KOPT-K1 (cell line): ENCODE data around the gene RNF133.
"Not testable (repeated sequence)": the region's sequence is repeated elsewhere in the genome, so short reads cannot be mapped to it uniquely, and the experiment has no call there.

ENCODE experiments used
- H3K27ac ChIP-seq: fragments of 200-600 bp; sonication (generic); 2 replicates; pipeline ENCODE4 v1.5.1; 2016; ENCODE audit warnings: antibody characterized with exemption, mild to moderate bottlenecking, low read depth, low read length; ENCODE audit not compliant: poor library complexity, severe bottlenecking
- H3K36me3 ChIP-seq: fragments of 200-600 bp; sonication (generic); 2 replicates; pipeline ENCODE4 v1.5.1; 2017; ENCODE audit warnings: antibody characterized with exemption, mild to moderate bottlenecking, low read length, moderate library complexity; ENCODE audit not compliant: insufficient read depth
- H3K9me3 ChIP-seq: fragments of 200-600 bp; sonication (generic); 2 replicates; pipeline ENCODE4 v1.5.1; 2017; ENCODE audit warnings: antibody characterized with exemption, low read length, mild to moderate bottlenecking; ENCODE audit not compliant: insufficient read depth, poor library complexity, severe bottlenecking

Gene RNF133

GRCh38 chr7:122706836-122707235 lies 7.9 kb upstream of the RNF133 start:
- Histone ChIP-seq H3K27ac (no peak overlapping the region), H3K9me3 (no peaks in the 10 kb centered on the region), H3K36me3 (no peaks in the 10 kb centered on the region)

GRCh38 chr7:122702872-122703510 lies 4.1 kb upstream of the RNF133 start, which contains the start of gene RNF148:
TSS of gene RNF148 (minus strand) at chr7:122702922. CDS start at chr7:122702750, 172 bp downstream.
- Histone ChIP-seq H3K9me3 (no peaks in the 10 kb centered on the region), H3K27ac (no peak within 1 kb of the TSS), H3K36me3 (no peaks in the 10 kb centered on the region)

DNA sequence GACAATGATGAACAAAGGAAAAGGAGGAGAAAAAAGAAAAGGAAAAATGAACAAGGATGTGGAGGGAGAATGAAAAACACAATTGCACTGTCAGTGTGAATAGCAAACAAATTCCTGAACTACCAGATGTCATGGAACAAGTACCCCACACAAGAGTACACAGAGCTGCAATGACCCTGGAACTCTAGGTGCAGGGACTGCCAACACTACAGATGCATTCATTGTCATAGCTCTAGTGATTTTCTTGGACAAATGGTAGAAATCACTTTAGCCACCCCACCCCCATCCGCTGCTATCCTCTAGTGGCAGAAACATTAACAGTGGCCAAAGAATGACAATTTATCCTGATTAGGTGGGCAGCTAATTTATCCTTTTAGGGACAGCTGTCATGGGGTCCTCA lies 3.1 kb downstream of the RNF133 start:
- no peaks in the 10 kb centered on the region for H3K9me3 ChIP-seq
- H3K27ac ChIP-seq, result no peak overlapping the region
- no peaks in the 10 kb centered on the region for H3K36me3 ChIP-seq

- no peaks in the 10 kb centered on the region for H3K36me3 ChIP-seq
- H3K9me3 ChIP-seq, result no peaks in the 10 kb centered on the region
- H3K27ac ChIP-seq, result no peak overlapping the region
Observed at GRCh38 chr7:122694697-122695096, 4.2 kb downstream of the RNF133 start.

- Histone ChIP-seq H3K27ac (no peak overlapping the region), H3K9me3 (no peaks in the 10 kb centered on the region), H3K36me3 (no peaks in the 10 kb centered on the region)
Observed at GRCh38 chr7:122692769-122693309, 6.1 kb downstream of the RNF133 start.

DNA sequence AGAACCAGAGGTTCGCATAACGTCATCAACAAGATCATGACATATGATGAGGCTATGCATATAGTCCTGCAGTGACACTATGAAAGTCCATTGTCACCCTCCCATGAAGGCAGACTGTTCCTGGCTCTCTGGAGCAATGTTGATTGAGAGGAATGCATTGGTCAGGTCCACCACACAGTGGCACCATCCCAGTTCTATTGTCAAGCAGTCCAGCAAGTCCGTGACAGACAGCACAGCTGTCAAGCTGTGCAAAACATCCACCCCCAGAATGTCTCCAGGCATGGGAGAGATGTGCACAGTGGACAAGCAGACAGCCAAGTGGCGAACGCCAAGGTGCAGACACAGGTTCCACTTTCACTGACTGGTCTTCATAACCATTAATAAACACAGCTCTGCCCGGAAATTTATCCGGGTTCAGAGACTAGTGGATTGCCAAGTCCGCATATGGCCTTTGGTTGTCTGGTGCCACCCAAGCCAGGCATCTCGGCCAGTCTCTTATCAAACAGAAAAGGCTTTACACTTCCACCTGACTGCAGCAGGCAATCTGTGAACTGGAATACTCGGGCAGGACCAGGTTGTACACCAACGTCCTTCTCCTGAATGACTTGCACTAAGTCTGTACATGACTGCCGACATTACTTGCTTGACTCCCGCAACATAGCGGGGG lies 7.2 kb downstream of the RNF133 start:
- no peaks in the 10 kb centered on the region for H3K9me3 ChIP-seq
- H3K36me3 ChIP-seq, result no peaks in the 10 kb centered on the region
- H3K27ac ChIP-seq, result no peak overlapping the region

DNA sequence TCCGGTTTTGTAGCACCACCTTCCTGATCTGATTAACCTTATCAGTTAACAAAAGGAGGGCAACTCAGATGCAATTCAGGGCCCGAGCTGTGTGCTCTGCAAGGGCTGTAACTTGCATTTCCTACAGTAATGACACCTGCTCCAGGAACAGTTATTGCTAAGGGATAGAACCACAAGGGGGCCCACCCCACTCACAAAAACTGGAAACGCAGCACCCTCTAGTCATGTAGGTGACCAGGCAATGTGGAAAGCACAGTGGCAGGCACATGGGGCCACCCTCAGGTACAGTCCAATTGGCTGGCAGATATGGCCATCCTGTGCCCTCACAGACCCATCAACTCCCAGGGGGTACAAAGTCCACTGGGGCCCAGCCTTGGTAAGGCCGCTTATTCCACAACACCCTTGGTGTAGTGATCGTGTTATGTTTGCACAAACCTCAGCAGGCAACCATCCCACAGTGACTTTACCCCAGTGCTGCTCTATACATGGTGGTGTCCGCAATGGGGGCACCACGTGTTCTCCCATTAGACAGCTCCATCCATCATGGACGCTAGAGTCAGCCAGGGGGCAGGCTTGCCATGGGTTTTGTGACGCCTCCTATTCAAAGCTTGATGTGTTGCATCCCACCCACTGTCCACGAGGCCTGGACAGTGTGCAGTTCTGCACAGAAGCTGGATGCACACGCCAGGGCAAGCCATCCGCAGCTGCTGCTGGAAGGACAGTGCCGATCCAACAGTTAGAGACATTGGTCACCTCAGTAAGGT lies 9.4 kb downstream of the RNF133 start:
- H3K9me3 ChIP-seq, result no peaks in the 10 kb centered on the region
- no peaks in the 10 kb centered on the region for H3K36me3 ChIP-seq
- H3K27ac ChIP-seq, result no peak overlapping the region

DNA sequence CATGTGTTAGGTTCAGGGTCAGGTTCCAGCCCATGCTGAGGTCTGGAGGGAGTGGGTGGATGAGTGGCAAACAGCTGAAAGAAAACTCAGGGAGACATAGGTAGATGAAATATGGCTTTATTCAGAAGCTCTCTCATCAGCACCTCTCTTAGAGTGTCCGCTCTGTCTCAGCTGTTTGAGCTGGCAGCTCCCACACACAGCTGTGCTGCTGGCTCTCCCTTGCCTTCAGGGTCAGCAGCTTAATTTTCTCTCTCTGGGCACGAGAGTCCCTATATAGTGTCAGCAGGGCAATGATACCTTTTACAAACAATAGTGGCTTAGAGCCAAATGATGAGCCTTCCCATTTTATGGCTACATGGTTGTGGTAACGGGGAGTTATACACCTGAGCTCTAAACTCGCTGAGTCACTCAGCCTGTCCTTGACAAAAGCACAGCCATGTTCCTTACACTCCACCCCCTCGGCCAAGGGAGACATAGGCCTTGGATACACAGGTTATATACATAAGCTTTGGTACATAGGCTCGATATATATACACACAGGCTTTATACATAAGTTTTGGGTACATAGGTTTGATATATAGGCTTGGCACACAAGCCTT lies 10.4 kb downstream of the RNF133 start:
- Histone ChIP-seq H3K9me3 (no peaks in the 10 kb centered on the region), H3K36me3 (no peaks in the 10 kb centered on the region), H3K27ac (no peak overlapping the region)

- H3K36me3 ChIP-seq, result no peaks in the 10 kb centered on the region
- H3K27ac ChIP-seq, result no peak overlapping the region
- no peaks in the 10 kb centered on the region for H3K9me3 ChIP-seq
Observed at GRCh38 chr7:122686360-122686878, 12.5 kb downstream of the RNF133 start.

- H3K27ac ChIP-seq, result no peak overlapping the region
Observed at GRCh38 chr7:122684504-122684903, 14.4 kb downstream of the RNF133 start.

GRCh38 chr7:122682815-122683550 lies 15.9 kb downstream of the RNF133 start:
- Histone ChIP-seq H3K27ac (no peak overlapping the region), H3K9me3 (no peaks in the 10 kb centered on the region), H3K36me3 (no peaks in the 10 kb centered on the region)

More at GRCh38 chr7:122684504-122684903, 14.4 kb downstream of the RNF133 start:
- H3K36me3 ChIP-seq, result no peaks in the 10 kb centered on the region
- H3K9me3 ChIP-seq, result no peaks in the 10 kb centered on the region

- not testable (repeated sequence) for H3K36me3 ChIP-seq, H3K27ac ChIP-seq, H3K9me3 ChIP-seq
Observed at GRCh38 chr7:122681186-122681585, 17.7 kb downstream of the RNF133 start.

GRCh38 chr7:122679813-122680212 lies 19.1 kb downstream of the RNF133 start:
- Histone ChIP-seq H3K36me3 (no peaks in the 10 kb centered on the region), H3K27ac (no peak overlapping the region), H3K9me3 (no peaks in the 10 kb centered on the region)

DNA sequence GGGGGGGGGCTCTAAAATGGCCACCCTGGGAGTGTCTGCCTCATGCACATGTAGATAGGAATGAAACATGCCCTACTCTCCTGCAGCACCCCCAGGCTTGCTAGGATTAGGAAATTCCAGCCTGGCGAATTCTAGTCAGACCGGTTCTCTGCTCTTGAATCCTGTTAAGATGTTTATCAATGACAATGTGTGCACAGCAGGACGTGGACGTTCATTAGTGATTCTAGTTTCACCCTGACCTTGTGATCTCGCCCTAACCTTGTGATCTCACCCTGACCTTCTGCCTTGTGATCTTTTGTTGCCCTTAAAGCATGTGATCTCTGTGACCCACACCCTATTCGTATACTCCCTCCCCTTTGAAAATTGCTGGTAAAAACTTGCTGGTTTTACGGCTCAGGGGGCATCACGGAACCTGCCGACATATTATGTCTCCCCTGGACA lies 19.6 kb downstream of the RNF133 start:
- H3K27ac ChIP-seq, result not testable (repeated sequence)

More for the DNA sequence above, 19.6 kb downstream of the RNF133 start:
- H3K36me3 ChIP-seq, H3K9me3 ChIP-seq: not testable (repeated sequence)
